ENCODE measurements around the gene STXBP2. TPM values are rescaled to one million over a fixed set of nuclear protein-coding genes. Genes with fewer than 3 reads are reported as not detected.
"Not testable (repeated sequence)": the region's sequence is repeated elsewhere in the genome, so short reads cannot be mapped to it uniquely, and the experiment has no call there.

Gene STXBP2
- total RNA-seq, 4 donors from 2014 or later: 117 to 245 (median 199) TPM

GRCh38 chr19:7643031-7643415, 6.1 kb downstream of the STXBP2 start:
- Histone ChIP-seq H3K4me3 (no peak overlapping the region), H3K27ac (no peak overlapping the region), H3K9me3 (no peaks in the 10 kb centered on the region), H3K36me3 (peaks cover 0 to 44% (median 0%) of the 10 kb centered on the region in 3 donors), H3K4me1 (peaks cover 0 to under 1% (median 0%) of the 10 kb centered on the region in 4 donors), H3K27me3 (no peaks in the 10 kb centered on the region)
- TF ChIP-seq CTCF (IDR thresholded peaks at IDR 0.05) (no peak), POLR2A (IDR thresholded peaks at IDR 0.05) (no peak)
- no peak for DNase-seq

- H3K27me3 ChIP-seq, DNase-seq, H3K27ac ChIP-seq, H3K4me3 ChIP-seq, H3K4me1 ChIP-seq, H3K9me3 ChIP-seq: not testable (repeated sequence)
- H3K36me3 ChIP-seq: peaks cover 0 to 44% (median 0%) of the 10 kb centered on the region in 3 donors
Measured at GRCh38 chr19:7643629-7644549, 7.0 kb downstream of the STXBP2 start.

DNA sequence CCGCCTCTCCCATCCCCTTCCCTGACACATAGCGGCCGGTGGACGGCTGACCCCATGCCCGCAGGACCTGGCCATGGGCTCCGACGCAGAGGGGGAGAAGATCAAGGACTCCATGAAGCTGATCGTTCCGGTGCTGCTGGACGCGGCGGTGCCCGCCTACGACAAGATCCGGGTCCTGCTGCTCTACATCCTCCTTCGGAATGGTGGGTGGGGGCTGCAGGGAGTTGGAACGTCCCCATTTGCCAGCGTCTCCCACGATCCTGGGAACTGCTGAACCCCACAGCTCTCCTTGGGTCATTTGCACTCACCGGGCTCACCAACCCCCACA, 7.6 kb downstream of the STXBP2 start:
- no peak for DNase-seq
- no peaks in the 10 kb centered on the region for H3K9me3 ChIP-seq
- peaks cover 0 to 44% (median 0%) of the 10 kb centered on the region in 3 donors for H3K36me3 ChIP-seq
- no peak overlapping the region for H3K27ac ChIP-seq
- H3K4me3 ChIP-seq: no peak overlapping the region
- H3K4me1 ChIP-seq: no peaks in the 10 kb centered on the region
- no peaks in the 10 kb centered on the region for H3K27me3 ChIP-seq
- TF ChIP-seq CTCF (IDR thresholded peaks at IDR 0.05) (no peak), POLR2A (IDR thresholded peaks at IDR 0.05) (no peak)

- H3K4me1 ChIP-seq: no peaks in the 10 kb centered on the region
- H3K36me3 ChIP-seq: peaks cover 0 to 44% (median 0%) of the 10 kb centered on the region in 3 donors
Measured at GRCh38 chr19:7645163-7645562, 8.3 kb downstream of the STXBP2 start.

DNA sequence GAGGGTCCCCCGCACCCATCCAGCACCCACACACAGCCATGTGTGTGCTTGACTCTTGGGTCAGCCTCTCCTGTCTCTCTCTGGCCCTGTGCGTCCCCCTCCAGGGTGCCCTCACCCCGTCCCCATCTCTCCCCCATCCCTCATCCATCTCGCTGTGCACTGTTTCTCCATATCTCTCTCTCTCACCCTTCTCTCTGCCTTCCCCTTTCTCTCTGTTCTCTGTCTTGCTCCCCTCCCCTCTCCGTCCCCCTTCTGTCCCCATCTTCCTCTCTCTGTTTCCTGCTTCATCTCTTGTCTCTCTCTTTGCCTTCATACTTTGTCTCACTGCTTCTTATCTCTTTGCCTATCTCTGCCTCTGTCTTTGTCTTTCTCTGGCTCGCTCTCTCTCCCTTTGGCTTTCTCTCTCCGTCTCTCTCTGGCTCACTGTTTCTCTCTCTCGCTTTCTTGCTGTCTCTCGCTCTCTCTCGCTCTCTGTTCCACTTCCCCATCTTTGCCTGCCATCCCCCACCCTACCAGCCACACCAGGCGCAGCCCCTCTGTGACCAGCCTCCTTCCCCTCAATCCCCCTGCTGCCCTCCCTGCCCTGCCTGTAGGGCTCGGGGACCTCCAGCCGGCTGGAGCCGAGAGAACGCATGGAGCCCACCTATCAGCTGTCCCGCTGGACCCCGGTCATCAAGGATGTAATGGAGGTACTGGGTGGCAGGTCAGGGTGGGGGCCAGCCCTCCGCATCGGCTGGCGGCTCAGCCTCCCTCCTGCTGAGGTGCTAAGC, 8.9 kb downstream of the STXBP2 start:
- Histone ChIP-seq H3K9me3 (no peaks in the 10 kb centered on the region), H3K27ac (no peak overlapping the region), H3K36me3 (peaks cover 0 to 37% (median 0%) of the 10 kb centered on the region in 3 donors), H3K4me3 (no peak overlapping the region), H3K27me3 (no peaks in the 10 kb centered on the region), H3K4me1 (no peaks in the 10 kb centered on the region)
- no peak for DNase-seq
- TF ChIP-seq CTCF (IDR thresholded peaks at IDR 0.05) (no peak), POLR2A (IDR thresholded peaks at IDR 0.05) (no peak)

More at GRCh38 chr19:7645163-7645562, 8.3 kb downstream of the STXBP2 start:
- Histone ChIP-seq H3K9me3 (no peaks in the 10 kb centered on the region), H3K27me3 (no peaks in the 10 kb centered on the region), H3K4me3 (no peak overlapping the region), H3K27ac (no peak overlapping the region)
- TF ChIP-seq CTCF (IDR thresholded peaks at IDR 0.05): no peak
- TF ChIP-seq POLR2A (IDR thresholded peaks at IDR 0.05): no peak
- no peak for DNase-seq

GRCh38 chr19:7646426-7646700, 9.5 kb downstream of the STXBP2 start:
- no peaks in the 10 kb centered on the region for H3K4me1 ChIP-seq
- no peak for TF ChIP-seq CTCF (IDR thresholded peaks at IDR 0.05)
- TF ChIP-seq POLR2A (IDR thresholded peaks at IDR 0.05): no peak
- no peaks in the 10 kb centered on the region for H3K9me3 ChIP-seq
- no peak overlapping the region for H3K4me3 ChIP-seq
- no peak for DNase-seq
- H3K27me3 ChIP-seq: no peaks in the 10 kb centered on the region
- H3K36me3 ChIP-seq: peaks cover 0 to 35% (median 0%) of the 10 kb centered on the region in 3 donors
- no peak overlapping the region for H3K27ac ChIP-seq
